NOMO-1 treated with DMSO at 0.1 percent for 48 hours (cell line): ENCODE results near the gene CELA2B.

Experiments used
- DNase-seq: peaks from one replicate; lab custom pipeline; 2025; ENCODE audit not compliant: unreplicated experiment; lab: John Stamatoyannopoulos, UW

CELA2B gene

GRCh38 chr1:15524021-15524282 lies 48.0 kb downstream of the CELA2B start, which contains the start of gene CASP9:
Gene CASP9 (minus strand): TSS chr1:15524215. CDS start chr1:15524200, 15 bp downstream.
- DNase-seq: no peak

GRCh38 chr1:15524283-15525049 lies 48.6 kb downstream of the CELA2B start:
- peak; percentile 96 for DNase-seq

GRCh38 chr1:15525050-15526020 lies 49.4 kb downstream of the CELA2B start:
- DNase-seq: peak; percentile 61

- DNase-seq: no peak
Observed at GRCh38 chr1:15526021-15526489, 50.2 kb downstream of the CELA2B start.

- DNase-seq: peak; percentile 99
Observed at GRCh38 chr1:15526490-15527339, 50.8 kb downstream of the CELA2B start, which contains the start of gene DNAJC16. Gene DNAJC16 (plus strand): TSS chr1:15526848. CDS start chr1:15529106, 2,258 bp downstream.

GRCh38 chr1:15531003-15531402 lies 55.1 kb downstream of the CELA2B start:
- DNase-seq: no peak

- peak; percentile 19 for DNase-seq
Observed at GRCh38 chr1:15531682-15532081, 55.8 kb downstream of the CELA2B start.

- DNase-seq: no peak
Observed at GRCh38 chr1:15538771-15539170, 62.9 kb downstream of the CELA2B start.

- DNase-seq: no peak
Observed at GRCh38 chr1:15540186-15540585, 64.3 kb downstream of the CELA2B start.
